HCEC 1CT (cell line): Measurements from ENCODE around the gene GPRC5D.

ENCODE experiments used
- DNase-seq: peaks from one replicate; pipeline ENCODE4 v3.0.0-alpha.2; 2017

The GPRC5D gene

GRCh38 chr12:12979126-12979525, 27.2 kb upstream of the GPRC5D start:
- no peak for DNase-seq

- no peak for DNase-seq
Observed at GRCh38 chr12:12977231-12977630, 25.3 kb upstream of the GPRC5D start.

- DNase-seq = peak; percentile 95
Observed at GRCh38 chr12:12976366-12976765, 24.4 kb upstream of the GPRC5D start.

GRCh38 chr12:12975322-12976077, 23.5 kb upstream of the GPRC5D start:
- DNase-seq = peak; percentile 50

GRCh38 chr12:12974211-12974610, 22.2 kb upstream of the GPRC5D start:
- no peak for DNase-seq

GRCh38 chr12:12973019-12973418, 21.0 kb upstream of the GPRC5D start:
- DNase-seq = no peak

- no peak for DNase-seq
Observed at GRCh38 chr12:12965836-12966235, 13.9 kb upstream of the GPRC5D start.

GRCh38 chr12:12964255-12964654, 12.3 kb upstream of the GPRC5D start:
- no peak for DNase-seq

- no peak for DNase-seq
Observed at GRCh38 chr12:12960639-12961209, 8.8 kb upstream of the GPRC5D start.

DNA sequence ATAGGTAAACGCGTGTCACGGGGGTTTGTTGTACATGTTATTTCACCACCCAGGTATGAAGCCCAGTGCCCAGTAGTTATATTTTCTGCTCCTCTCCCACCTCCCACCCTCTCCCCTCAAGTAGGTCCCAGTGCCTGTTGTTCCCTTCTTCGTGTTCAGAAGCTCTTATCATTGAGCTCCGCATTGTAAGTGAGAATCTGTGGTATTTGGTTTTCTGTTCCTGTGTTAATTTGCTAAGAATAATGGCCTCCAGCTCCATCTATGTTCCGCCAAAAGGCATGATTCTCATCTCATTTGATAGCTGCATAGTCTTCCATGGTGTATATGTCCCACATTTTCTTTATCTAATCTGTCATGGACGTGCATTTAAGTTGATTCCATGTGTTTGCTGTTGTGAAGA, 6.9 kb upstream of the GPRC5D start:
- DNase-seq = no peak

DNA sequence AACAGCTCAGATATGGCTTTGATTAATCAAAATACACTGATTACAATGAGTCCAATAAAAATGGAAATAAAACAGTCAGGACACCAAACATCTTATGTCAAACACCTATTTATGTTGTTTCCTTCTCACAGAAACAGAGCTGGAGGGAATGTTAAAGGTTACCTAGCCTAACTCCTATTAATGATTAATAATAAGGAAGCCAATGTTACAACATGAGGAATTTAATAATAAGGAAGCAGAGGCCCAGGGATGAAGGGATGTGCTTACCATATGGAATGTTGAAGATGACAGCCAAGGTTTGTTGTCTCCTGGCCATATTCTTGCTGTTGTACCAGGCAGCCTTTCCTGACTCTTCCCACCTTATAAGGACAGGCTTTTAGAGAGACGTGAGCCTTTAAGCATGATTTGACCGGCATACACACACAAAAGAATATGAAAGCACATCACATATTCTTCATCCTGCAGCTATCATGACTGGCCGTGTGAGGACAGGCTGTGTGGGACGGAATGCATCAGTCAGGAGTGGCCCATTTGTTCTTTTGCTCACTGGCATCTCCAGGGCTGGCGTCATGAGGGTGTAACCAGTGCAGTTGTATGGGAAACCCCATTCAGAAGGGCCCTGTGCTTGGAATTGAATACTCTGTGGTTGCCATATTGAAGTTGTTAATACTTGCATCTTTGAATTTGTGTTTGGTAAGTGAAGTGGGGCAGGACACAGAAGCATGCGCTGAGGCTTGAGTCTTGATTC, 3.1 kb upstream of the GPRC5D start:
- DNase-seq = no peak

GRCh38 chr12:12954356-12954755, 2.4 kb upstream of the GPRC5D start:
- DNase-seq = no peak

DNA sequence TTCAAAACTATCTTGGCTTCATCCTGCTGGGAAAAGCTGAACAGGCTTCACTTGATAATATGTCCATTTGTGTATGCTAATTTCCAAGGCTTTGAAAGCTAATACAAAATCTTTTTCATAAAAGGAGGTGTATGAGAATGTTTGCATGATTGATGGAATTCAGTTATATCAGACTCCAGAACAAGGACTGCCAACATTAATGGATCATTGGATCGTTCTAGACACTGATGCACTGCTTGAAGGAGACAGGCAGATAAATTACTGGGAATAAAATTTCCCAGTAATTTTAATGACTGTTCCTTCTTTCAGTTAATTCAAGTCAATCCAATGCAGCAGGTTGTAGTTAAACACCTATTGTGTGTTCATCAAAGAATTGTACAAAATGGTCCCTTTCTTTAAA, 466 bp downstream of the GPRC5D start:
- DNase-seq = no peak

DNA sequence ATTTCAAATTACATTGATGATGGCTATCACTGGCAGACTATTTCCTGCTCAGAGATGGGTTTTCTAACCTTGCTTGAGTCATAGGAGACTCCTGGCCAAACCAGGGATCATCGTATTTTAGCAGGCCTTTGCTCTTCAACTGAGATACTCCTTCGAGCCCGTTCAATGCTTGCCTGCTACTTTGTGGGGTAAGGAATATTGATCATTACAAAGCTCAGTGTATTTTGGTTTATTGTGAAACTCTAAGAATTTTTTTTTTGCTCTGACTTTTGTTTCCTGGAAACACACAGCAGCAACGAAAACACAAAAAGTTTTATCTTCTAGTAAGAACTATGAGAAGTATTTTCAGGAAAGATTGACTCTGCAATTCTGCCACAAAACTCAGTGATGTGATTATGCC, 4.1 kb downstream of the GPRC5D start:
- no peak for DNase-seq

DNA sequence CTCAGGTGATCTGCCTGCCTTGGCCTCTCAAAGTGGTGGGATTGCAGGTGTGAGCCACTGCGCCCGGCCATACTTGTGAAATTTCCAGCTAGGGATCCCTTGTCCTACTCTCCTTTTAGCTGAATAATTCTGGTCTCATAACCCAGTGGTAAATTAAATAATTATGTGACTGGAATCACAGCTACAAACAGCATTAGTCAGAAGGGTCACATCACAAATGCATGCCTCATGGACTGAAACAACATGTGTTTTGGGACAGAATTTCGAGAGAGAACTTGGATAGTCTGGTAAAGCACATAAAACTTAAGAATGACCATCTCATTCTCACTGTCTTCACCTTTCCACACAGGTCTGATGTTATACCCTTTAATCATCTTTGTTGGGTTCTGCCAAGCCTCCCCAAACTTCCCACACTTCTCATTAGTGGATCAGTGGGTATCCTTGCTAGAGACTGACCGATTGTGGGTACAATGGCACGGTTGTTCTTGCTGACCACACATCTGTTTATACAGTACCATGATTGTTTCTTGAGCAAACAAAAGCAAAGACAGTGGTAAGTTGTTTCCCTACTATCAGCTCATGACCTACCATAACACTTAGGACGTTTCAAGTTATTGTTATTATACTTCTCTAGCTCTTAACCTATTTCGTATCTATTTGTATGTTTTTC, 5.1 kb downstream of the GPRC5D start:
- DNase-seq = no peak

GRCh38 chr12:12945591-12945990, 6.4 kb downstream of the GPRC5D start:
- DNase-seq = no peak

DNA sequence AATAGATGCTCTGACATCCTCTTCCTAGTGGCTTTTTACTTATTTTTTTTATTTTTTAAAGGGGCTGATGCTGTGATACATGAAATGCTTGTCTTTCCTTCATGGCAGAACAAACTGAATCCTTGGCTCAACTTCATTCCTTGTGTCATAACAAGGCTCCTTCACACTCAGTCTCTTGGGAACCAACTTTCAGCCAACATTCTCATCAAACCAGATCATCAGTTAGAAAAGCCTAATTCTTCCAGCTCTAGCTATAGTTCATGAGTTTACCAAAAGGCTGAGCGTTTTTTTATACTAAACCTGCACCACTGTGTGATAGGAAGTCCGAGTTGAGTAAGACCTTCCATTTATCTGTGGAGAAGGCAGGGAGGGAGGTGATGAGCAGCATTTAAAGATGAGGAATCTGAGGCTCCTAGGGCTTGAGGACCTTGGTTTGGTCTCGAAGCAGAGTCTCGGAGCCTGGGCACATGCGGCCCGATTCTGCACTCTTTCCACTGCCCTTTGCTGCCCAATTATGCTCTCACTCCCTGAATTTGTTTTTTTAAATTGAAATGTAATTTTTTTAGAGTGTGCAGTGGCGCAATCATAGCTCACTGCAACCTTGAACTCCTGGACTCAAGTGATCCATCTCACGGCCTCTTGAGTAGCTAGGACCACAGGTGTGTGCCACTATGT, 8.2 kb downstream of the GPRC5D start:
- no peak for DNase-seq

- no peak for DNase-seq
Observed at GRCh38 chr12:12941450-12942350, 10.3 kb downstream of the GPRC5D start.

DNA sequence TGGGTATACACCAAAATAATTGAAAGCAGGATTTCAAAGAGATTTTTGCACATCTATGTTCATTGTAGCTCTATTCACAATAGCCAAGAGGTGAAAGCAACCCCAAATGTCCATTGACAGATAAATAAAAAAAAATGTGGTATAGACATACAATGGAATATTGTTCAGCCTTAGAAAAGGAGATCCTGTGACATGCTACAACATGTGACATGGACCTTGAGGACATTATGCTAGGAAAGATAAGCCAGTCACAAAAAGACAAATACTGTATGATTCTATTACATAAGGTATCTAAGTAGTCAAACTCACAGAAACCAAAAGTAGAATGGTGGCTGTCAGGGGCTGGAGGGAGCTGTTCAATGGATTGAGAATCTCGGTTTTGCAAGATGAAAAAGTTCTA, 12.1 kb downstream of the GPRC5D start:
- DNase-seq = no peak

DNA sequence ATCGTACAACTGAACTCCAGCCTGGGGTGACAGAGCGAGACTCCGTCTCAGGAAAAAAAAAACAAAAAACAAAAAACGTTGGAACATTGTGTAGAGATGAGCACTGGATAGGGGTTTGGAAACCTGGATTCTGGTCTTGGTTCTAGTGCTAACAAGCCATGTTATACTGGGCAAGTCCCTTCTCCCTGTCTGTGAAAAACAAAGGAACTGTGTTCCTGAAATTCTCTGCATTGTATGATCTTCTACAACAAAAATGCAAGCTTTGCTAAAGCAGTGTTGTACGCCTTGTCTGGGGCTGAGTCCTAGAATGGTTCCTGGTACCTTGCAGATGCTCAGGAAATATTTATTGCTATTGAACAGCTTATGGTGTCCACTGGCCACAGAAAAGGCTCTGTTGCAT, 13.4 kb downstream of the GPRC5D start:
- DNase-seq = no peak

DNA sequence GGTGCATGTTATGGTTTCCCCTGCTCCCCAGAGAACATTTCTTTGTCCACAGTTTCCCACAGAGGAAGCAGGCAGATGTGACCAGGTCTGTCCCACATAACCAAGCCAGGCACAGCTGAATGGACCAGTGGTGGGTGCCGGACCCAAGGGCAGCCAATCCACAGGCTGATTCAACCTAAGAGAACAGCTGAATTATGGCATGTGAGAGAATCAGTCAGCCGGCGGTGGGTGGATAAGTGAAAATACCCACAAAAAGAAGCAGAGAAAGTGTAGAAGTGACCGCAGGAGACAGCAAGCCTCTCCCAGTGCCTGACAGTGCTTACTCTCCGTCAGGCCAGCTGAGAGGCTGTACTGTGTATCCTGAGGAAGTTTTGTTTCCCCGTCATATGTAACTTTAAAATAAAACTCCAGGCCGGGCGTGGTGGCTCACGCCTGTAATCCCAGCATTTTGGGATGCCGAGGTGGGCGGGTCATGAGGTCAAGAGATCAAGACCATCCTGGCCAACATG, 14.9 kb downstream of the GPRC5D start:
- no peak for DNase-seq

DNA sequence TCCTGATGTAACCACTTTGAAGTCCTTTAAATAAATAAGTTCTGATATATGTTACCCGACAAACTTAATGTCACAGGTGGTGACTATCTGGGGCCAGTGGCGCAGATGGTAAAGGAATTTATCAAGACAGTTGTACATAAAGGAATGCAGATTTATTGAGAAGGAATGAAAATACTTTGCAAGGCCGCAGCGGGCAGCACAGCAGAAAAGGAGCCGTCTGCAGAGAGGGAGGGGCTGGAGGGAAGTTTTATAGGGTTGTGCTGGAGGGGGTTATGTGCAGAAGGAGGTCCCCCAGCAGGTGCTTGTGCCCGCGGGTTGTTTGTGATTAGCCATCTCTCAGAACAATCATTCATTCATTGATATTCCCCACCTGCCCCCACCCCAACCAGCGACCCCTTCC, 17.4 kb downstream of the GPRC5D start:
- no peak for DNase-seq
